GM12878 (cell line): Measurements from ENCODE around the gene CPHXL. TPM values are rescaled to one million over a fixed set of nuclear protein-coding genes. Genes with fewer than 3 reads are reported as not detected.

Experiments used
- BACH1 ChIP-seq: fragments of 450-650 bp; IDR thresholded peaks from 2 replicates; pipeline ENCODE4 v1.6.1; 2017; ENCODE audit warnings: mild to moderate bottlenecking, borderline replicate concordance
- BCLAF1 ChIP-seq: fragments of 450-650 bp; IDR thresholded peaks from 2 replicates; pipeline ENCODE4 v1.6.1; 2017; ENCODE audit warnings: antibody characterized with exemption, mild to moderate bottlenecking, moderate library complexity
- BMI1 ChIP-seq: fragments of 450-650 bp; IDR thresholded peaks from 2 replicates; pipeline ENCODE4 v1.6.1; 2016; ENCODE audit warnings: mild to moderate bottlenecking, moderate library complexity, borderline replicate concordance
- CREM ChIP-seq: IDR thresholded peaks from 2 replicates; pipeline ENCODE4 v1.6.1; 2014; ENCODE audit warnings: antibody characterized with exemption, low read depth
- EGR1 ChIP-seq, 2 experiments: IDR thresholded peaks; 1 replicate in 1 of 2; 2 replicates in 1 of 2; pipeline ENCODE4 v1.6.1; 2011 to 2012; ENCODE audit warnings: low read depth in 2 of 2, low read length in 2 of 2, borderline replicate concordance in 1 of 2, mild to moderate bottlenecking in 1 of 2, moderate library complexity in 1 of 2
- ELK1 ChIP-seq: IDR thresholded peaks from 2 replicates; pipeline ENCODE4 v1.6.1; 2012; ENCODE audit warnings: low read depth, low read length, improper control_type of control experiment
- GABPA ChIP-seq: IDR thresholded peaks from 2 replicates; pipeline ENCODE4 v1.6.1; 2014; ENCODE audit warnings: antibody characterized with exemption, low read depth, mild to moderate bottlenecking, inconsistent platforms
- MTA2 ChIP-seq: fragments of 450-650 bp; IDR thresholded peaks from 2 replicates; pipeline ENCODE4 v1.6.1; 2016; ENCODE audit warnings: low read depth, mild to moderate bottlenecking, moderate library complexity
- MXI1 ChIP-seq: fragments of 150-350 bp; IDR thresholded peaks from 2 replicates; pipeline ENCODE4 v1.6.1; 2011; ENCODE audit warnings: low read depth, mild to moderate bottlenecking, inconsistent platforms, low read length, improper control_type of control experiment
- NBN ChIP-seq: fragments of 450-650 bp; IDR thresholded peaks from 2 replicates; pipeline ENCODE4 v1.6.1; 2016
- NFIC ChIP-seq: IDR thresholded peaks from 2 replicates; pipeline ENCODE4 v1.6.1; 2012; ENCODE audit warnings: low read depth, mild to moderate bottlenecking, inconsistent platforms, low read length, moderate library complexity
- NFXL1 ChIP-seq: fragments of 450-650 bp; IDR thresholded peaks from 2 replicates; pipeline ENCODE4 v1.6.1; 2017; ENCODE audit warnings: antibody characterized with exemption, mild to moderate bottlenecking, borderline replicate concordance
- NFYA ChIP-seq: IDR thresholded peaks from 2 replicates; pipeline ENCODE4 v1.6.1; 2011; ENCODE audit warnings: low read depth, mild to moderate bottlenecking, low read length, improper control_type of control experiment, borderline replicate concordance
- POLR2A ChIP-seq: IDR thresholded peaks from 2 replicates; pipeline ENCODE4 v1.6.1; 2011; ENCODE audit warnings: low read depth, mild to moderate bottlenecking, low read length
- POU2F2 ChIP-seq: IDR thresholded peaks from 3 replicates; pipeline ENCODE4 v1.6.1; 2011; ENCODE audit warnings: low read depth, mild to moderate bottlenecking, low read length, borderline replicate concordance
- RBBP5 ChIP-seq: fragments of 200-600 bp; sonication (generic); conservative IDR thresholded peaks from 2 replicates; pipeline ENCODE4 v1.6.1; 2016
- RFX5 ChIP-seq: IDR thresholded peaks from 2 replicates; pipeline ENCODE4 v1.6.1; 2011; ENCODE audit warnings: low read depth, low read length, improper control_type of control experiment
- SIX5 ChIP-seq: IDR thresholded peaks from 2 replicates; pipeline ENCODE4 v1.6.1; 2011; ENCODE audit warnings: mild to moderate bottlenecking, low read depth, low read length, moderate library complexity; ENCODE audit not compliant: severe bottlenecking
- SMAD1 ChIP-seq: fragments of 450-650 bp; IDR thresholded peaks from 2 replicates; pipeline ENCODE4 v1.6.1; 2018; ENCODE audit warnings: mild to moderate bottlenecking, low read depth; ENCODE audit not compliant: partially characterized antibody
- TBL1XR1 ChIP-seq: IDR thresholded peaks from 2 replicates; pipeline ENCODE4 v1.6.1; 2012; ENCODE audit warnings: low read depth, low read length, improper control_type of control experiment
- USF1 ChIP-seq: IDR thresholded peaks from 2 replicates; pipeline ENCODE4 v1.6.1; 2011; ENCODE audit warnings: borderline replicate concordance, low read depth, mild to moderate bottlenecking, moderate library complexity, mixed read lengths, low read length; ENCODE audit not compliant: insufficient read depth; ENCODE audit errors: extremely low read length
- YBX1 ChIP-seq: fragments of 450-650 bp; IDR thresholded peaks from 2 replicates; pipeline ENCODE4 v1.6.1; 2016; ENCODE audit warnings: antibody characterized with exemption
- ZBED1 ChIP-seq: IDR thresholded peaks from 2 replicates; pipeline ENCODE4 v1.6.1; 2016; ENCODE audit warnings: borderline replicate concordance
- ZBTB4 ChIP-seq: fragments of 450-650 bp; formaldehyde crosslinking; IDR thresholded peaks from 2 replicates; pipeline ENCODE4 v1.4.0; 2022; ENCODE audit warnings: mild to moderate bottlenecking, moderate library complexity
- ZNF274 ChIP-seq: IDR thresholded peaks from one replicate; pipeline ENCODE4 v1.8.0; 2011; ENCODE audit not compliant: insufficient read length, insufficient read depth
- polyA plus RNA-seq, 11 experiments: library from polyadenylated mRNA; depleted of rRNA in 4 of 11; unstranded in 6 of 11; stranded (reverse) in 5 of 11; fragments of >200 nt; fragmentation: Nextera tagmentation in 4 of 11; fragmentation: Illumina TruSeq in 1 of 11; extraction: Ambion mirVana in 4 of 11; extraction: Trizol in 1 of 11; gene quantifications; 1 replicate in 1 of 11; 2 replicates in 10 of 11; pipeline versions ENCODE4 v1.2.1 to v1.2.3, GENCODE V29; 2011 to 2016; ENCODE audit warnings: inconsistent platforms in 2 of 11, missing spikeins in 2 of 11, low read depth in 1 of 11
- total RNA-seq, 4 experiments: library from RNA; depleted of rRNA in 3 of 4; stranded (reverse); fragments of >200 nt in 3 of 4; fragmentation: Illumina TruSeq in 1 of 4; extraction: Trizol in 1 of 4; gene quantifications; 2 replicates each; pipeline versions ENCODE4 v1.2.1 to v1.2.3, GENCODE V29; 2013 to 2021

The CPHXL gene
- total and polyA plus RNA-seq, 10 of the 15 experiments (the other 5 are each of a cell fraction or from before 2014, with no cell fraction given): 0.13 TPM; not detected in 9

- TF ChIP-seq NFXL1 (no peak), ZBED1 (no peak), MXI1 (no peak), BCLAF1 (no peak), BACH1 (no peak), TBL1XR1 (no peak), POU2F2 (no peak), BMI1 (no peak), ZNF274 (no peak), MTA2 (no peak), GABPA (no peak), RFX5 (no peak), YBX1 (no peak), ELK1 (no peak), RBBP5 (no peak), EGR1 (IDR thresholded peaks at IDR 0.05; ENCODE audit: borderline replicate concordance in 1 of 2, low read depth in 2 of 2, low read length in 2 of 2) (no peak), USF1 (no peak), SMAD1 (no peak), NFIC (no peak), NBN (no peak), POLR2A (no peak), CREM (peak; percentile 61), NFYA (no peak), SIX5 (peak; percentile 16), ZBTB4 (CRISPR knock-in tag) (no peak)
Measured at GRCh38 chr16:75764154-75764768, 38.0 kb upstream of the CPHXL start (continued).
